Measurements from ENCODE around the gene OPN5.

OPN5 gene

DNA sequence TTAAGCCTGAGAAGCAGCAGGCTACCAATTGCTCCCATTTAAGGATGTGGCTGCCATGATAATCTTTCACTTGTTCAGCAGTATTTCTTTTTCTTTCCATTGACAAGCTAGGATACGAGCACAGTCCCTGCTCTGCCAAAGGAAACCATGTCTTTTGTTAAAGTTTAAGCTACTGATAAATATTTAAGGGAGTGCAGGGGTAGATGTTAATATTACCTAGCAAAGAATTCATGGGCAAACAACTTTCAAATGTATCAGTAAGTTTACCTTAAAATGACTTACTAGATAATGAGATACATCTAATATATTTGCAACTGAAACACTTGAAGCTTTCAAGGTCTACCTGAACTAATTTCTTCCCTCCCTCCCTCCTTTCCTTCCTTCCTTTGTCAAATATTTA is 77.3 kb downstream of the OPN5 start:
- ATAC-seq: no peak
- TF ChIP-seq, protein P1, sequence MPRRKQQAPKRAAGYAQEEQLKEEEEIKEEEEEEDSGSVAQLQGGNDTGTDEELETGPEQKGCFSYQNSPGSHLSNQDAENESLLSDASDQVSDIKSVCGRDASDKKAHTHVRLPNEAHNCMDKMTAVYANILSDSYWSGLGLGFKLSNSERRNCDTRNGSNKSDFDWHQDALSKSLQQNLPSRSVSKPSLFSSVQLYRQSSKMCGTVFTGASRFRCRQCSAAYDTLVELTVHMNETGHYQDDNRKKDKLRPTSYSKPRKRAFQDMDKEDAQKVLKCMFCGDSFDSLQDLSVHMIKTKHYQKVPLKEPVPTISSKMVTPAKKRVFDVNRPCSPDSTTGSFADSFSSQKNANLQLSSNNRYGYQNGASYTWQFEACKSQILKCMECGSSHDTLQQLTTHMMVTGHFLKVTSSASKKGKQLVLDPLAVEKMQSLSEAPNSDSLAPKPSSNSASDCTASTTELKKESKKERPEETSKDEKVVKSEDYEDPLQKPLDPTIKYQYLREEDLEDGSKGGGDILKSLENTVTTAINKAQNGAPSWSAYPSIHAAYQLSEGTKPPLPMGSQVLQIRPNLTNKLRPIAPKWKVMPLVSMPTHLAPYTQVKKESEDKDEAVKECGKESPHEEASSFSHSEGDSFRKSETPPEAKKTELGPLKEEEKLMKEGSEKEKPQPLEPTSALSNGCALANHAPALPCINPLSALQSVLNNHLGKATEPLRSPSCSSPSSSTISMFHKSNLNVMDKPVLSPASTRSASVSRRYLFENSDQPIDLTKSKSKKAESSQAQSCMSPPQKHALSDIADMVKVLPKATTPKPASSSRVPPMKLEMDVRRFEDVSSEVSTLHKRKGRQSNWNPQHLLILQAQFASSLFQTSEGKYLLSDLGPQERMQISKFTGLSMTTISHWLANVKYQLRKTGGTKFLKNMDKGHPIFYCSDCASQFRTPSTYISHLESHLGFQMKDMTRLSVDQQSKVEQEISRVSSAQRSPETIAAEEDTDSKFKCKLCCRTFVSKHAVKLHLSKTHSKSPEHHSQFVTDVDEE (CRISPR knock-in tag; IDR thresholded peaks at IDR 0.05): no peak
- TF ChIP-seq ZFP30 (CRISPR knock-in tag; IDR thresholded peaks at IDR 0.05) (no peak), ARNTL (CRISPR knock-in tag; IDR thresholded peaks at IDR 0.05; ENCODE audit: borderline replicate concordance, low read depth) (no peak), ZFP3 (CRISPR knock-in tag; IDR thresholded peaks at IDR 0.05) (no peak), ESRRG (CRISPR knock-in tag; IDR thresholded peaks at IDR 0.05) (no peak), ZNF70 (CRISPR knock-in tag; IDR thresholded peaks at IDR 0.05) (no peak), SNAI2 (CRISPR knock-in tag; IDR thresholded peaks at IDR 0.05) (no peak), CSDC2 (CRISPR knock-in tag; IDR thresholded peaks at IDR 0.05) (no peak), POU6F1 (CRISPR knock-in tag; IDR thresholded peaks at IDR 0.05; ENCODE audit: borderline replicate concordance, low read depth) (no peak), RARB (CRISPR knock-in tag; IDR thresholded peaks at IDR 0.05) (no peak), OSR1 (CRISPR knock-in tag; IDR thresholded peaks at IDR 0.05) (no peak), ZNF565 (CRISPR knock-in tag; conservative IDR thresholded peaks at IDR 0.05; ENCODE audit: low read depth) (no peak), TOX (CRISPR knock-in tag; IDR thresholded peaks at IDR 0.05; ENCODE audit: borderline replicate concordance) (no peak)
- TF ChIP-seq, protein P2, sequence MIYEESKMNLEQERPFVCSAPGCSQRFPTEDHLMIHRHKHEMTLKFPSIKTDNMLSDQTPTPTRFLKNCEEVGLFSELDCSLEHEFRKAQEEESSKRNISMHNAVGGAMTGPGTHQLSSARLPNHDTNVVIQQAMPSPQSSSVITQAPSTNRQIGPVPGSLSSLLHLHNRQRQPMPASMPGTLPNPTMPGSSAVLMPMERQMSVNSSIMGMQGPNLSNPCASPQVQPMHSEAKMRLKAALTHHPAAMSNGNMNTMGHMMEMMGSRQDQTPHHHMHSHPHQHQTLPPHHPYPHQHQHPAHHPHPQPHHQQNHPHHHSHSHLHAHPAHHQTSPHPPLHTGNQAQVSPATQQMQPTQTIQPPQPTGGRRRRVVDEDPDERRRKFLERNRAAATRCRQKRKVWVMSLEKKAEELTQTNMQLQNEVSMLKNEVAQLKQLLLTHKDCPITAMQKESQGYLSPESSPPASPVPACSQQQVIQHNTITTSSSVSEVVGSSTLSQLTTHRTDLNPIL (CRISPR knock-in tag; IDR thresholded peaks at IDR 0.05; ENCODE audit: low read depth): no peak
- TF ChIP-seq, protein P3, sequence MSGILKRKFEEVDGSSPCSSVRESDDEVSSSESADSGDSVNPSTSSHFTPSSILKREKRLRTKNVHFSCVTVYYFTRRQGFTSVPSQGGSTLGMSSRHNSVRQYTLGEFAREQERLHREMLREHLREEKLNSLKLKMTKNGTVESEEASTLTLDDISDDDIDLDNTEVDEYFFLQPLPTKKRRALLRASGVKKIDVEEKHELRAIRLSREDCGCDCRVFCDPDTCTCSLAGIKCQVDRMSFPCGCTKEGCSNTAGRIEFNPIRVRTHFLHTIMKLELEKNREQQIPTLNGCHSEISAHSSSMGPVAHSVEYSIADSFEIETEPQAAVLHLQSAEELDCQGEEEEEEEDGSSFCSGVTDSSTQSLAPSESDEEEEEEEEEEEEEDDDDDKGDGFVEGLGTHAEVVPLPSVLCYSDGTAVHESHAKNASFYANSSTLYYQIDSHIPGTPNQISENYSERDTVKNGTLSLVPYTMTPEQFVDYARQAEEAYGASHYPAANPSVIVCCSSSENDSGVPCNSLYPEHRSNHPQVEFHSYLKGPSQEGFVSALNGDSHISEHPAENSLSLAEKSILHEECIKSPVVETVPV (CRISPR knock-in tag; IDR thresholded peaks at IDR 0.05): no peak

GRCh38 chr6:47862731-47863130 is 80.9 kb downstream of the OPN5 start:
- TF ChIP-seq, protein P3 (CRISPR knock-in tag; IDR thresholded peaks at IDR 0.05): no peak
- TF ChIP-seq ZFP3 (CRISPR knock-in tag; IDR thresholded peaks at IDR 0.05): no peak
- no peak for TF ChIP-seq OSR1 (CRISPR knock-in tag; IDR thresholded peaks at IDR 0.05)
- no peak for TF ChIP-seq CSDC2 (CRISPR knock-in tag; IDR thresholded peaks at IDR 0.05)
- TF ChIP-seq ESRRG (CRISPR knock-in tag; IDR thresholded peaks at IDR 0.05): no peak
- TF ChIP-seq ZNF70 (CRISPR knock-in tag; IDR thresholded peaks at IDR 0.05): no peak
- no peak for TF ChIP-seq RARB (CRISPR knock-in tag; IDR thresholded peaks at IDR 0.05)
- no peak for TF ChIP-seq ZC3H10 (CRISPR knock-in tag; IDR thresholded peaks at IDR 0.05)
- no peak for TF ChIP-seq PATZ1 (CRISPR knock-in tag; IDR thresholded peaks at IDR 0.05; ENCODE audit: borderline replicate concordance)
- no peak for TF ChIP-seq ZFP30 (CRISPR knock-in tag; IDR thresholded peaks at IDR 0.05)
- no peak for TF ChIP-seq ARNTL (CRISPR knock-in tag; IDR thresholded peaks at IDR 0.05; ENCODE audit: borderline replicate concordance, low read depth)
- TF ChIP-seq SNAI2 (CRISPR knock-in tag; IDR thresholded peaks at IDR 0.05): no peak
- no peak for TF ChIP-seq GLIS3 (CRISPR knock-in tag; IDR thresholded peaks at IDR 0.05)
- no peak for TF ChIP-seq TOX (CRISPR knock-in tag; IDR thresholded peaks at IDR 0.05; ENCODE audit: borderline replicate concordance)
- no peak for TF ChIP-seq ISL1 (CRISPR knock-in tag; IDR thresholded peaks at IDR 0.05)
- ATAC-seq: no peak

Data from SK-N-SH treated with all-trans-retinoic acid at 6 μM for 48 hours (cell line).